Measurements from ENCODE around the gene EPB42.

EPB42 gene

DNA sequence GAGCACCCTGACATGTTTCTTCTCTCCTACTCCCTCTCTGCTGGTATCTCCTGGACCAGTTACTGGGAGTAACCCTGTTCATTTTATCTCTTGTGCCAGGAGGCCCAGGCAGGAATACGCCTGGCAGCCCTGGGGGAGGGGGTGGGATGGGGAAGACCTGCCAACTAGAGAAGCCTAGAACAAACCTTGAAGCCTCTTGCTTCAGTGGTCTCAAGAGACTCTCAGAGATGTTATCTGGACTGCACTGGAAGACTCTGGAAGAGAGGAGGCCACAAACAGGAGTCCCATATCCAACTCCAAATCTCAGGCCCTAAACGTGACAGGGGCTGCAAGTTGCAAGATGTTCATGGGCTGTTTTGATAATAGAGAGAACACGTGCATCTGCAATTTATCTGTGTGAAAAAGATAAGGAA is at the start of gene EPB42:
TSS of gene EPB42 (minus strand) at position 28 of the 413 bp plus-strand sequence. CDS start 193 bp downstream, outside the sequence.
- no peak for DNase-seq

- DNase-seq, result no peak
Observed at GRCh38 chr15:43270113-43270665, 49.4 kb upstream of the EPB42 start.

DNA sequence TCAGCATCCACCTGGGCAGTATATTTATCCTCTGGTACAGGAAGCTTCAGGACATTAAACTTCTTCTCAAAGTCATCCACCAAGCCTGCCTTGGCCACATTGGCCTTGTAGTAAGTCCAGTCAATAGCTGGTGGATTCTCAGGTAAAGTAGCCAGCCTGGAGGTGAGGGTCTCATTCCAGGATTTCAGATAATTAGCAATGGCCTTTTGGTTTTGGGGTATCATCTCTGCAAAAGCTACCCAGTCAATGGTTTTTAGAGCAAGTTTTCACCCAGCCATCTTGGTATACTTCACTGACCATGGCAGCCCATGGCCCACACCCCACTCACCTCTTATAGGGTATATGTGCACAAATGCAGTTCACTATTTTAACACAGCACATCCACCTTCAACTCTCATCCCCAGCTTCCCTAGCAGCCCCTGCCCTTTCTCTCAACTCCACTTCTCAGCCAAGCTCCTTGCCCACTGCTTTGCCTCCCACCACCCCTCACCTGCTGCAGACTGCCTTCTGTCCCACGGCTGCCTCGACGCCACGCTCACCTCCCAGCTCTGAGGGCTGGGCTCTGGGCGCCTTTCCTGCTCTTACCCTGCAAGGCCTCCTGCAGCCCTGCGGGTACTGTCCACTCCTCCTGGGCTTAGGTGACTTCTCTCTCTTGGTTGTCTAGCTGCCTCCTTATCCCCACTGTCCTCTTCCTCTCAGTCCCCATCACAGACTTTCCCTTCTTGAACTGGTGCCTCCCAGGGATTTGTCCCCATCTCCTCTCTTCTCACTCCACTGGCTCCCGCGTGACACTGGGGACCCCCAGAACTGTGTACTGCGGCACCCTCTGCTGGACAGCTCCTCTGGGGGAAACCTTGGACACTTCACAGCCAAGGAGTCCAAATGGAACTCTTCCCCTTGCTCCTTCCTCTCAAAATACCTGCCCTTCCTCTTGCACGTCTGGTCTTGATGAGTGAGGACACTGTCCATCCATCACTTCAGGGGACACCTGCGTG is 47.6 kb upstream of the EPB42 start:
- no peak for DNase-seq

DNA sequence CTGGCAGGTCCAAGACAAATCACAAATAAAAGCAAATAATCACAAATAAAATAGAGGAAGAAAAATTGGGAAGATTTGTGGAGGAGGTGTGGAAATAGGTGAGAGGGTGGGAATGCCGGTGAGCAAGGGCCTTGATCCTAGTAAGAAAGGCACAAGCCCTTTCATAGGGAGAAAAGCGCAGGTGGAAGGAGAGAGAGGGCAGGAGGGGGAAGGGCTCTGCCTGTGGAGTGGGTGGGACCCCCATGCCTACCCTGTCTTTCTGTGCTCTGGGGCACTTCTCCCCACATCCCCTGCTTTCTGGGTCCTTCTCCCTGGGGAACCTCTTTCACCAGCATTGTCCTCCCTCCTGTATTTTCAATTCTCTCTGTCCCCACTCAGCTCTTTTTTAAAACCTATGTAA is 46.6 kb upstream of the EPB42 start:
- DNase-seq, result no peak

DNA sequence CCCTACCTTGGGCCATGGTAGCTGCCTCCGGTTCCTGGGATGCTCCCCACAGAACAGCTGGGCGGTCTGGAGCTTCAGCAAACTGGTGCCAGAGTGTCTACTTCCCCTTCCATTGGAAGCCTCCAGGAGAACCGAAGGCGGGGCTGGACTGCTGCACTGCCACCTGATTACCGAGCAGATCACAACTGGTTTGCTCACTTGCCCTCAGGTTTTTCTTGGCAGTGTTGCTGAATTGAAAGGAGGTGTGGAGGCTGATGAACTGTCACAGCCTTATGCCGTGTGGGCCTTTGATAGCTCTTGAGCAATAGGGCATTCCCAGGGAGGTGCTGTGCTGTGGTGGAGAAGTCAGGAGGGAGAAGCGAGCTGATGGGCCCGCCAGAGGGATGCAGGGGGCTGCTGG is 46.0 kb upstream of the EPB42 start, which contains the start of gene TGM5:
TSS of gene TGM5 (minus strand) at position 95 of the 400 bp plus-strand sequence. CDS start at position 16, 79 bp downstream.
- DNase-seq, result peak in 1 of 2 donors; percentile 40

DNA sequence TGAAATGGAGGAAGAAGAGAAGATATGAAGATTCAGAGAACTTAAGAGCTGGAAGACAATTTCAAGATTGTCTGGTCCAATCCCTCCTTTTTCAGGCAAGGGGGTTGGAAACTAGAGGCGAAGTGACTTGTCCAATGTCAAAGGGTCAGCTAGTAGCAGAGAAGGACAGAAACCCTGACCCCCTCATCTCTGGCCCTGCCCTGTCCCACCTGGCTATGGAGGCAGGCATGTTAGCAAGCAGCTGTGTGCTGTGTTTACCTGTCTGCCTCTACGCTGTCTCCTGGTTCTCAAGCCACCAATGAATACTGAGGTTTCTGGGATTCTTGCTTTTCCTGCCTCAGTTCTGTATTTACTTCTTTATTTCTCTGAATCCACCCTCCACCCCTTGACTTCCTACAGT is 45.6 kb upstream of the EPB42 start:
- DNase-seq, result no peak

GRCh38 chr15:43260011-43260615 is 39.3 kb upstream of the EPB42 start:
- no peak for DNase-seq

DNA sequence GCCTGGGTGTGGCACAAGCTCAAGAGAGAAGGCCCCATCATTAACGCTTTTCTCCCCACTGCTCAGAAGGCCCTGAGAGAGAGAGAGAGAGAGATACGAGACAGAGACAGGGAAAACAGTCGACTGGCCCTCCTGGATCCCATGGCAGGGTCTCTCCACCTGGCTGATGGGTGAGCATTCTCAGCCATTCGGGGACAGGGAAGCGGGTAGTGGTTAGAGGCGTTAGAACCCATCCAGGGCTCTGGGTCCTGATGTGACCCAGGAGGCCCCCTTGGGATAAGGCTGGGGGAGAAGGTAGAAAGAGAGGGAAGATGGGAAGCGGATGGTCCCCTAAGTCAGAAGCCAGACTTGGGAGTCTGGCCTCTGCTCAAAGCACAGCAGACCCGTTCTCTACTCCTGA is 38.0 kb upstream of the EPB42 start:
- DNase-seq, result no peak

GRCh38 chr15:43256341-43256740 is 35.5 kb upstream of the EPB42 start:
- DNase-seq, result no peak

- DNase-seq, result no peak
Observed at GRCh38 chr15:43255376-43255775, 34.6 kb upstream of the EPB42 start.

- peak in 1 of 2 donors; percentile 19 for DNase-seq
Observed at GRCh38 chr15:43253431-43254403, 32.9 kb upstream of the EPB42 start.

DNA sequence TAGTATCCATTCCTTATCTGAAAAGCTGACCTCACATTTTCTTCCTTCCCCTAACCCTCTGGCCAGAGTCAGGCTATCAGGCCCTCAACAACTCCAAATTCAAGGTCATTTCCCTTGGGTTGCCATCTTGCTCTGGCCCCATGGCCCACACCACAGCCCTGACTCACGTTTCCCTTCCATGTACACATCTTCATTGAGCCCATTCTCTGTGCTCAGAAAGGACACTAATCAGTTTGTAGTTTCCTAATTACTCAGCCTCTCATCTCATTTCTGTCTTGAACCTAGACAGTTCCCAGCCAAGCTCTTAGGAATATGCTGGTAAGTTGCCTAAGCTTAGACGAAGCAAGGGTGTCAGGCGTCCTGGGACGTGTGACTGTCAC is 31.0 kb upstream of the EPB42 start:
- DNase-seq, result no peak

DNA sequence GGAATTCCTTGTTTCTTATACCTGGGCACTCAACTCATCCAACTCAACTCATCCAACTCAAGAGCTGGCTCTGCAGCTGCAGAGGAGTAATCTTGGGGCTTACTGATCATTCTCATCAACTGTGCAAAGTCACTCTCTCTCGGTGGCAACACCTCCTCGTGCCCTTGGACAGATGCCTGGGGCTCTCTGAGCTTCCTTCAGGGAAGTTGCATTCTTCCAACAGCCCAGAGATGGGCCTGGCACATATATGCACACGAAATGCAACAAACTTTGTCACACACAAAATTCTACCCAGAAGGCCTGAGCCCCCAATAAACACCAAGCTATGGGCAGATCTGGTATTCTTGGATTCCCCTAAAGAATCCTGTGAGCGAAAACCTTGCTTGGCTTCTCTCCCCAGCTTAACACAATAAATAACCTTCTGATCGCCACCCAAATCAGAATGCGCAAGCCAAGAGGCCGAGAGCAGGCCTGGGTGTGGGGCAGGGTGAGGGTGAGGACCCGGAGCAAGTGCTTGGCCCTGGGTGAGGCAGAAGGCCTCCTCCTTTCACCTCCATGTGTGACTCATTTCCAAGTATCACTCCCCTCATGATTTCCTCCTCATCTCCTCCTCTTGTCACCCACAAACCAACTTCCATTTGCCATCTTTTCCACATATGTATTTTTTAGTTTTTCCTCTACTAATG is 30.5 kb upstream of the EPB42 start:
- DNase-seq, result no peak

DNA sequence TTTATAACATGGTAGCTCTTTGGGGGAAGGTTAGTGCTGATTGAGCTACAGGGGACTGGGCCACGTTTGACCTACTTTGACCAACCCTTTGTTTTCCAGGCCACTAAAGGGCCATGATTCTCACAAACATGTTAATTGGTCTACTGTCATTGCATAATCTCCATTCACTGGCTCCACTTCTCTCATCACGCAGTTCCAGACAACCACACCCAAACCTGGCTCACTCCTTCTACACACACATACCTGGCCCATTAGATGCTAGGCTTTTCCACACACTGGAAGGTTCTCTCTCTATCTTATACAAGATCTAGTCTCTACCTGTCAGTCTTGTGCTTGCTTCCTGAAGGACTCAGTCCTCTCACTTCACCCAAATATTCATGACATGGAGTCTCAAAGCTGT is 30.0 kb upstream of the EPB42 start:
- DNase-seq, result no peak

DNA sequence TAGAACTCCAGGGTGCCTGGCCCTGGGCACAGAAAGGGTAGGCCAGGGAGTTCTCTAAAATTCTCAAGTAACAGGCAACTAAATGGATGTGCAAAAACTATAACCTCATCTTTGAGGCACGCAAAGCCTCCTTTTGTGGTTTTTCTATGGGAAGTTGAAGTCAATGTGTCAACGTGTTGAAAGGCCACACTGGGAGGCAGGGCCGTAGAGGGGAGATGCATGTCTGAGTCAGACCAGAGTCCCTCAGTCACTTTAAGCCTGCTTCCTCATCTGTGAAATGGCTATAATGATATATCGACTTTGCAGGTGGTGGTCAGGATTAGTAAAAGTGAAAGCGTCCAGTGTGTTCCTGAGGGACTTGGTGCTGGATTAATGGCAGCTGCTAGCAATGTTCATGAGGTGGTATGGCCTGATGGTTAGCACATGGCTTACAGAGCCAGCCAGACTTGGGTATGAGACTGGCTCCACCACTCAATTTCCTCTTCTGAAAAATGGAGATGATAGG is 28.9 kb upstream of the EPB42 start:
- DNase-seq, result peak; percentile 62 to 70

DNA sequence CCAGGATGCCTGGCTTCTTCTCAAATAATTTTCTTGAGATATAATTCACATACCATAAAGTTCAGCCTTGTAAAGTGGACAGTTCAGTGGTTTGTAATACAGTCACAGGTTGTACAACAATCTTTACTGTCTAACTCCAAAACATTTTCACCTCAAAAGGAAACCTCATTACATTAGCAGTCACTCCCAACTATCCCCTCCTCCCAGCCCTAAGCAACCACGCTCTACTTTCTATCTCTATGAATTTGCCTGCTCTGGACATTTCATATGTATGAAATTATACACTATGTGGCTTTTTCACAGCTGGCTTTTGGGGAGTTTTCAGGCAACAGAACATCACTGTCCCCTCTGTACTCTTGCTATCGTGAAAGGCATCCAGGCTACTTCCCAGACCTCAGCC is 28.4 kb upstream of the EPB42 start:
- DNase-seq, result no peak

- peak; percentile 32 to 37 for DNase-seq
Observed at GRCh38 chr15:43246261-43246774, 25.5 kb upstream of the EPB42 start.

GRCh38 chr15:43244092-43244491 is 23.3 kb upstream of the EPB42 start:
- no peak for DNase-seq

GRCh38 chr15:43243020-43243645 is 22.3 kb upstream of the EPB42 start:
- no peak for DNase-seq

DNA sequence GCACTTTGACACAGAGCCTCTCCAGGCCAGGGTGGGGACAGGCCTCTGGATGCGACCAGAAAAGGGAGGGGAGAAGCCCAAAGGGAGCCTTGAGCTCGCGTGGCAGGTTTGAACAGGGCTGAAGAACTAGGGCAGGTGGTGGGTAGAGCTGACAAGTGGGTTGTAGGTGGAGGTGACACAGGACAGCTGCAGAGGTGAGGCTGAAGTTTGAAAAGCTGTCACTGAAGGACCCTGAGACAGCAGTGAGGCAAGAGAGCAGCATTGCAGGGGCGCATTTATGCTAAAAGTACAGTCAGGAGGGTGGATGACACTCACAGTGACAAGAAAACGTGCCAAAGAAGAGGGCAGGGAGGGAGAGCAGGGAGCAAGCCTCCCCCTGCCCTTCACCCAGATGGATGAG is 21.8 kb upstream of the EPB42 start:
- no peak for DNase-seq

GRCh38 chr15:43241100-43241499 is 20.3 kb upstream of the EPB42 start:
- no peak for DNase-seq

All from inflammatory macrophage treated with lipopolysaccharide for 1 hour (primary cell).